Measurements from ENCODE around the gene DPP7.

DNA sequence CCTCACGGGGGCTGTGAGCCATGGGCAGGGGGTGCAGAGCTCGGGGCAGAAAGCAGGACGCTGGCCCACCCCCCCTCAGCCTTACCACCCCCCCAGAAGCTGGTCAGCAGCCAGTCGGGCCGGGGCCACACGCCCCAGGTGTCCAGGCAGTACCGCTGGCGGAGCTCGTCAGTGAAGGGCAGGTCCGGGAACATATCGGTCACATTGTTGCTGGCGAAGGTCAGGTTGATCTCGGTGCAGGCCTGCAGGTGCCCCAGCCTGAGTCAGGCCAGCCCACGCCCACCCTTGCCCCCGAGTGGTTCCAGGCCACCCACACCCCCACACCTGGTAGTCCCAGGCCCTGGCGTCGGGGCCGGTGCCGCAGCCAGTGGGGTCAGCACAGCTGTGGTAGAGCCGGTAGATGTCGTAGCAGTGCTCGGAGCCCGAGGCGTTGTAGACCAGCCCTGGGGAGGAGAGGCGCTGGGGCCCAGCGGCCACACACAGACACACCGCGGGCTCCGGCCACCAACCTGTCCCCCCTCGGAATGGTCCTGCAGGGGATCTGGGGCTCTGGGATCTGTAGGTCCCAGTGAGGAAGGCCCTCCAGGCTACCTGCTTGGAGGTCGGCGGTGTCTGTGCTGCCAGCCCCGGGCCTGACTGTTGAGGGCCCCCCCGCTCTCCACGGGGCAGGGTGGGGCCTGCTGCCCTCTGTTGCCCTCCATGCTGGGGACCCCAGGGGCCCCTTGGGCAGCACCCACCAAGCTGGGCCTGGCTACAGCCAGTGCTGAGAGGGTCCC, 2.6 kb downstream of the DPP7 start:
- no peak for TF ChIP-seq CTCF (conservative IDR thresholded peaks at IDR 0.05; ENCODE audit: low read length)
- no peak for TF ChIP-seq EZH2phosphoT487 (IDR thresholded peaks at IDR 0.05; ENCODE audit: borderline replicate concordance, low read depth, low read length)

All from OCI-LY7 (cell line).